NCI-H82 treated with DMSO at 0.1 percent for 48 hours (cell line): Measurements from ENCODE around the gene NUDT16L1.
"Not testable (repeated sequence)": the region's sequence is repeated elsewhere in the genome, so short reads cannot be mapped to it uniquely, and the experiment has no call there.

Experiments
- DNase-seq: peaks from one replicate; lab custom pipeline; 2025; ENCODE audit not compliant: unreplicated experiment; lab: John Stamatoyannopoulos, UW

The NUDT16L1 gene

GRCh38 chr16:4713663-4714501 is 20.5 kb downstream of the NUDT16L1 start:
- no peak for DNase-seq

DNA sequence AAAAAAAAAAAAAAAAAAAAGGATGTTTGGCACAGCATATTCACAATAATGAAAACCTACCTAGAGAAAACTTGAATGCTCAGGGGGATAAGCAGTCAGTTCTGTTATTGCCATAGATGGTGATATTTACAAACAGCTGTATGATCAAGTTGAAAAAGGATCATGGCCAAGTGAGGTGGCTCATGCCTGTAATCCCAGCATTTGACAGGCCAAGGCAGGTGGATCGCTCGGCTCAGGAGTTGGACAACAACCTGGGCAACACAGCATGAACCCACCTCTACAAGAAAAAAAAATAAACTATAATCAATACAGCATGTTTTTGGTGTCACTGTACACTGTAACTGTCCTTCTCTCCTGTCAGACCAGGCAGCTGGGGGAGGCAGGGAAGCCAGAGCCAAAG is 21.6 kb downstream of the NUDT16L1 start:
- no peak for DNase-seq

DNA sequence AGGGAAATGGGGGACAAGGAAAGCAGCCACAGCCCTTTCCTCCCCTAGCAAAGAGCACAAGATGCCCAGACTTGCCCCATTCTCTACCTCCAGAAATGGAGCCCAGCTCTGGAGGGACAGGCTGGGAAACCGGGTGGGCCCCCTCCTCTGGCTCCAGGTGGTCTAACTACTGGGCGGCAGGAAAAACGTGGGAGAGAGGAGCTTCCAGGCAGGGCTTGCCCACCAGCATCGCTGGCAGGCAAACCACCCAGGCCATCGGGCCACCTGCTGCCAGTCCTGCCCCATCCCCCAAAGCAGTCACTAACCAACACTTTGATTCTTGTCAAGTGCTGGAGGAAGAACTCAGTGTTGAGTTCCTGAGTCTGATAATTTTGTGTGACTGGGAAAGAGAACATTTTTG is 25.1 kb downstream of the NUDT16L1 start:
- DNase-seq = no peak

DNA sequence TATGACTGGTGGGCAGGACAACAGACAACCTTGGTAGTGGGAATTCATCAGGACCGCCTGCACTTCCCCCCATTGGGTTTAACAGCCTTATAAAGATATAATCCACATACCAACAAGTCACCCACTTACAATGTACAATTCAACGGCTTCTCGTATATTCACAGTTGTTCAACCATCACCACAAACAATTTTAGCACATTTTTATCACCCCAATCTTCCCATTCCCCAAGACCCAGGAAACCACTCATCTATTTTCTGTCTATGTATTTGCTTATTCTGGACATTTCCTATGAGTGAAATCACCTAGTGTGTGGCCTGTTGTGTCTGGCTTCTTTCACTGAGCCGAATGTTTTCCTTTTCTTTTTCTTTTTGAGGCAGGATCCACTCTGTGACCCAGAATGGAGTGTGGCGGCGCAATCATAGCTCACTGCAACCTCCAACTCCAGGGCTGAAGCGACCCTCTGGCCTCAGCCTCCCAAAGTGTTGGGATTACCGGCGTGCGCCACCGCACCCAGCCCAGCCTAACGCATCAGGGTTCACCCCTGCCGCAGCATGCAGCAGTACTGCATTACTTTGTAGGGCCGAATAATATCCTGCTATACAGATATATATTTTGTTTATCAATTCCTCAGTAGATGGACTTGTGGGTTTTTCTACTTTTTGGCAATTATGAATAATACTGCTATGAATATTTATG is 29.9 kb downstream of the NUDT16L1 start:
- no peak for DNase-seq

GRCh38 chr16:4724661-4725270 is 31.4 kb downstream of the NUDT16L1 start:
- DNase-seq = no peak

GRCh38 chr16:4726616-4727015 is 33.3 kb downstream of the NUDT16L1 start:
- DNase-seq = no peak

GRCh38 chr16:4728676-4729075 is 35.3 kb downstream of the NUDT16L1 start:
- DNase-seq = no peak

DNA sequence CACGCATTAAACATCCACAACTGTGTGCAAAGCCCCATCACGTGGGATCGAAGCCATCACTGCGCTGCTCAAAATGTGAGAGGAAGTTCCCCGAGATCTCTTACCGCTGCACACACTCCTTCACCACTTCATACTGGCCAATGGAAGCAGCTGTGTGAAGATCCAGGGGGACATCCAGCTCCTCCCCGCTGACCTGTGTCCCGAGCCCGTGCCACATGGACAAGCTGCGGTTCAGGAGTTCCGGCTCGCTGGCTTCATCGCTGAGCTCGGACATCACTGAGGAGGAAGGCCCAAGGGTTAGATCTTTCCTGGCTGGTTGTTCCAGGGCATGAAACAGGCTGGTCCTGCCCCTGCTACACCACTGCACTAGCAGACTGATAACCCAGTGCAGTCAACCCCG is 36.5 kb downstream of the NUDT16L1 start:
- DNase-seq = no peak

DNA sequence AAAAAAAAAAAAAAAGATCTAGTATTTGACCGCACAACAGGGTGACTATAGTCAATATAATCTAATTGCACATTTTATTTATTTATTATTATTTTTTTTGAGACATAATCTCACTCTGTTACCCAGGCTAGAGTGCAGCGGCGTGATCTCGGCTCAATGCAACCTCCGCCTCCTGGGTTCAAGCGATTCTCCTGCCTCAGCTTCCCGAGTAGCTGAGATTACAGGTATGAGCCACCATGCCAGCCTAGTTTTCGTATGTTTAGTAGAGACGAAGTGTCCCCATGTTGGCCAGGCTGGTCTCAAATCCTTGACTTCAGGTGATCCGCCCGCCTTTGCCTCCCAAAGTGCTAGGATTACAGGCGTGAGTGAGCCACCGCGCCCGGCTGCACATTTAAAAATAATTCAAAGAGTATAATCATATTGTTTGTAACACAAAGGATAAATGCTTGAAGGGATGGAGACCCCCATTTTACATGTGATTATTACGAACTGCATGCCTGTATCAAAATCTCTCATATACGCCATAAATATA is 39.9 kb downstream of the NUDT16L1 start:
- no peak for DNase-seq

DNA sequence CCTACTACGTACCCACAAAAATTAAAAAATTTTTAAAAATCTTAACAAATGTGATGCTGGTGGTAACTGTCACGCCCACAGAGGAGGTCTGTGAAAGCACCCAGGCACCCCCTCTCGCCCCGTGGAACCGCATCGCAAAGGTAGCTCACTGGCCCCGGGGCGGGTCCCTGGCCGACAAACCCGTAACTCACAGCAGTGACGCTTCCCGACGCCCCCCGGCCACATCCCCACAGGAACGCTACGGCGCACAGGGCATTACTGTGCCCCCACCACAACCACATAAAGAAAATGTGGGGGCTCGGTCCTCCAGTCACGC is 40.3 kb downstream of the NUDT16L1 start:
- no peak for DNase-seq

DNA sequence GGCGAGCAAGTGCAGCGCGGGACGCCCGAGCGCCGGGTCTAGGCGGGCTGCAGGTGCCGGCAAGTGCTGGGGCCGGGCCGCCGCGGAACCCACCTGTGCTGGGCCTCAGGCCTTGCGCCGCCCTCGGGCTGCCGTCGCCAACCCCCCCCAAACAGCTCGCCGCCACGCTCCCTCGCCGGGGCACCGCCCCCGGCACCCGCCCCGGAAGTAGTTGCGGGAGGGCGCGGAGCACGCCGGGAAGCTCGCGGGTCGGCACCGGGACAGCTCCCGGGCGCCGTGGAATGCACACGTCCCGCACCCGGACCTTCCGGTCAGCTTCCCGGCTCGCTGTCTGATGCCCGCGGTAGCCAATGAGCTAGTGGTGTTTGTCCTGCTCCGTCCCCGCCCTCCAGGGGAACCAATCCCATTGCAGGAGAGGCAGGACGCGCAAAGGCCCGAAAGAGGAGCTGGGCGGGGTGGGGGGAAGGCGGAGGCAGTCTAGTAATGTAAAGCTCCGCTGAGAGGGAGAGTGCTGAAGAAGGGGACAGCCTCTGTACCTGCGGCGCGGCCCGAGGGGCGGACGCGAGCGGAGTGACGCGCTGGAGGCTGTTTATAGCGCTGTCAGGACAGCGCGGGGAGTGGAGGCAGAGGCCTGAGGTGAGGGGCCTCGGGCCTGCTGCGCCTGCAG is 40.8 kb downstream of the NUDT16L1 start, which contains the start of the genes ANKS3 and DNAAF8:
Gene ANKS3, minus strand, starts transcription at position 209 of the 667 bp plus-strand sequence. CDS start 4,122 bp downstream, outside the sequence.
Gene DNAAF8, plus strand, starts transcription at position 475 of the 667 bp plus-strand sequence. CDS start 1,978 bp downstream, outside the sequence.
- DNase-seq = peak; percentile 88

DNA sequence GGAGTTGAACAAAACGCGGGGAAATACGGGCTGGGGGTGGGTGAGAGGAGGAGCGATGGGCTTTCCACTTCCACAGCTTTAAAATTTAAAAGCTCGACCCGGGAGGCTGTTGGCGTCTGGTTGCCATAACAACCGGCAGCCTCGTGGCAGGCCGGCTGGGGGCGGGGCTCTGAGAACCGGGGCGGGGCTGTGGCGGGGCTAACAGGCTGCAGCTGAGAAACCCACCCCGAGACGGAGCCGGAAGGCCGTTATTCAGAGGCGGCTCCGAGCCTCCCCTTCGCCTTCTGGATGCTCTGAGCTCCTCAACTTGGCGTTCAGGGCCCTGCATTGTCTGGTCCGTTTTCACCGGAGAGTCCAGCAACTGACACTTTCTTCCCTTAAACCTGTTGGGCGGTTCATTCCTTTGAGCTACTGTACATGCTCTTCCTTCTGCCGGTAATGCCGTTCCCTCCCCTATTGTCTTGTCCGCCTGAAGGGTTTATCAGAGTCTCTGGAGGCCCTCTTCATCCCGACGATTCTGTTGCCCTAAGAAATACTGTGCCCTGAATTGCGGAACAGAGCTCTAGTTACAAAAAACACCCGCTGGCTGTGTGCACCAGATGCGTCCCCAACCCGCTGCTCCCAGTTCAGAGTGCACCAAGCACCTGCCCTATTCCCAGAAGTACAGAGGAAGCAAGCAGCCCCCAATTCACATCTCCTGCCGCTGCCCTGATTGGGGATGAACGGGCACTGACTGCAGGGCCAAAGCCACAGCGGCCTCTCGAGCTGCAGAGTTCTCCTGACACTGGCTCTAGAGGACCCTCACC is 41.6 kb downstream of the NUDT16L1 start:
- peak; percentile 26 for DNase-seq

DNA sequence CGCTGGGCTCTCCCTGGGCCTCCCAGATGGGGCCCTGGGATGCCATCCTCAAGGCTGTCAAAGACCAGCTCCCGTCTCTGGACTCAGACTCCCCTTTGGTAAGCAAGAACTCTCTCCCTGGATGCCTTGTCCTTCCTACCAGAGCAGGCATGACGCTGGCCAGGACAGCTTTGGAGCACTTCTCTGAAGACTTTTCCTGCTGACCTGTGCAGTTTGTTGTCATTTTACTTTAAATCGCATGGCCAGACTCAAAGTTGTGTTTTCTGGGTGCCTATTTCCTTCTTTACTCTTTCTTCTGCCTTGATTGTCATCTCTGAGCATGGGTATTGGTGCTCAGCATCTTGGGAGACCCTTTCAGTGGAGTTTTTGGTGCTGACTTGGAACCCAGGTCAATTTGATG is 43.2 kb downstream of the NUDT16L1 start:
- no peak for DNase-seq

DNA sequence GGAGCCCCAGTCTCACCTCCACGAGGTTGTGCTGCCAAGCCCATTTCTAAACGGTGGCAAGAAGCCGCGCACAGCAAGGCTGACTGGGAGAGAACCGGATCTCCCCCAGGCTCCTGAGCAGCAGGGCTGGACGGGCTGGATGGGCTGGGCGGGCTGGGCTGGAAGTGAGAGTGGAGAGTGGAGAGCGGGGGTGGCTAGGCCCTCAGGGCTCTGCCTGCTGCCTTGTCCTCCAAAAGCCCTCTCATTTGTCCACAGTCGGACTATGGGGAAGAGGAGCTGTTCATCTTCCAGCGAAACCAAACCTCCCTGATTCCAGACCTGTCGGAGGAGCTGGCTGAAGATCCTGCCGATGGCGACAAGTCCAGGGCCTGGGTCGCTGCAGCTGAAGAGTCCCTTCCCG is 44.2 kb downstream of the NUDT16L1 start:
- DNase-seq = no peak

DNA sequence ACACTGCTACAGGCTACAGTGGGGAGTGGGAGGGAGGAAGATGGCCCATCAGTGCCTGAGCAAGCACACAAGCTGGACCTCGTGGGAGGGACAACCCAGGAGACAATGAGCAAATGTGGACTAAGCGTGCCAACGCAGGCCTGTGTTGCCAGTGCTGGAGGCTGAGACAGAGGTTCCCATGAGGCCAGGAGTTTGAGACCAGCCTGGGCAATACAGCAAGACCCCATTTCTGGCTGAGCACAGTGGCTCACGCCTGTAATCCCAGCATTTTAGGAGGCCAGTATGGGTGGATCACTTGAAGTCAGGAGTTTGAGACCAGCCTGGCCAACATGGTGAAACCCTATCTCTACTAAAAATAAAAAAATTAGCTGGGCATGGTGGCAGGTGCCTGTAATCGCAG is 45.0 kb downstream of the NUDT16L1 start:
- DNase-seq = not testable (repeated sequence)

GRCh38 chr16:4743226-4743878 is 50.0 kb downstream of the NUDT16L1 start:
- DNase-seq = no peak

- no peak for DNase-seq
Measured at GRCh38 chr16:4744555-4745273, 51.4 kb downstream of the NUDT16L1 start.

GRCh38 chr16:4745274-4745569 is 51.9 kb downstream of the NUDT16L1 start:
- no peak for DNase-seq
